GM19240 (cell line): ENCODE data around the gene ATP9A.

Experiments used
- DNase-seq: peaks from one replicate; pipeline ENCODE4 v3.0.0; 2011; ENCODE audit warnings: low spot score; ENCODE audit not compliant: insufficient read length

The ATP9A gene

DNA sequence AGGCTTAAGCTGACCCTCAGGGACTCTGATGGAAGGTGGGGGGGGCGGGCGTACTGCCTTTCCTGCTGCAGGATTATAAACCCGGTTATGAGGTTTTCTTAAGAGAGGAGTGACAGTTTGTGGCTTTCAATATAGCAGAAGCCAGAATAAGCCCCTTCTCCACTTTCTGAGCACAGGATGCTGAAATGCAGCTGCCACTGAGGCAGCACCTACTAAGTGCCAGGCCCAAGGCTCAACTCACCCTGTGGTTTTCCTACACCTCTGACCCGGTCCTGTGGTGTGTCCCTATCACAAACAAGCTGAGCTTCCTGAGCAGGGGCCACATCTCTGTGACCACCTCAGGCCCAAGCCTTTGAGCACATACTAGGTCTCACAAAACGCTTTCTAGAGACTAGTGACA lies 166.1 kb downstream of the ATP9A start:
- no peak for DNase-seq

DNA sequence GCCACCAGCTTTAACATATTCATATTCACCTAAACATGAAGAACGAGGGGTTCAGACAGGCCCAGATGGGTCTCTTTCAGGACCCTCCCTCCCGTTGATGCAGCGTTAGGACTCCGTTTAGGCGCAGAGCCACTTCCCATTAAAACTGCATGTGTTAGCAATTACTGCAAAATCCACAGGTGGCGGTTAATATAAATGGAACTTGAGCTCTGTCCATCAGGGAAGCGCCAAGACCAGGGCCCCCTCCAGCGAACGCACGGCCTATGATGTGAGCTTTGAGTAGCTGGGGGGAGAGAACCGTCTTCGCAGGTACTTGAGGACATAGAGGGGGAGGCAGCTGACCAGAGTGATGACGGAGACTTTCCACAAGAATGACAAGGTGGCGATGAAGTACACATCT lies 167.2 kb downstream of the ATP9A start:
- DNase-seq = no peak

DNA sequence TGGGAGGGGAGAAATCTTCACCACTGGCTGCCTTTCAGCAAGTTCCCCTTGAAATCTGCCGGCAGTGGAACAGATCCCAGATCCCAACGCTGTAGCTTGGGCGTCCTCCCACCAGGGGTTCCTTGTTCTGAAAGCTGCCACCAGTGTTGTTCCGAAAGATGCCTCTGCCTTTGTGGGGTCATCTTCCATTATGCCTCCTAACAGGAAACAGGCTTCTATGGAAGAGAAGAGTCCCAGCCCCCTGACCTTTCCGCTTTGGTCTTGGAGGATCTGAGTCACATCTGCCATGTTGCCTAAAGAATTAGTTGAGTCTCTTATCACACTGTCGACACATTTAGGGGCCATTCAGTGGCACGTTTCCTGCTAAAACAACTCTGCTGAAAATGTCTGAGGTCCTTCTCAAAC lies 168.2 kb downstream of the ATP9A start:
- DNase-seq = no peak

DNA sequence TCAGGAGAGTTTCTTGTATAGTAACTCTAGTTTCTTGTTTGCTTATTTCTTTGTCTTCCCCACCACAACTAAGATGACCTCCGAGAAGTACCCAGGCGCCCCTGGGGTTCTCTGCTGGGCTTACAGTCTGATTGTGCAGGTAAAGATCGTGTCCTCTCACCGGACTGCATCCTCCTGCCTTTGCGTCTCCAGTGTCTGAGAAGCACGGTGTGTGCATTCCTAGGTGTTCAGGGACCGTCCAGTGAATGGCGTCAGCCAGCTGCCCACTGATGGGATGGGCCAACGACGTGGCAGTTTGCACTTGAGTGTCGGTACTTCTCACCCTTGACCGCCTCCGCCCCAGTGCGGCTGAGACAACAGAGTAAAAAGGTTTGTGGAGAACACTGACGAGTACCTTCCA lies 169.6 kb downstream of the ATP9A start:
- no peak for DNase-seq

DNA sequence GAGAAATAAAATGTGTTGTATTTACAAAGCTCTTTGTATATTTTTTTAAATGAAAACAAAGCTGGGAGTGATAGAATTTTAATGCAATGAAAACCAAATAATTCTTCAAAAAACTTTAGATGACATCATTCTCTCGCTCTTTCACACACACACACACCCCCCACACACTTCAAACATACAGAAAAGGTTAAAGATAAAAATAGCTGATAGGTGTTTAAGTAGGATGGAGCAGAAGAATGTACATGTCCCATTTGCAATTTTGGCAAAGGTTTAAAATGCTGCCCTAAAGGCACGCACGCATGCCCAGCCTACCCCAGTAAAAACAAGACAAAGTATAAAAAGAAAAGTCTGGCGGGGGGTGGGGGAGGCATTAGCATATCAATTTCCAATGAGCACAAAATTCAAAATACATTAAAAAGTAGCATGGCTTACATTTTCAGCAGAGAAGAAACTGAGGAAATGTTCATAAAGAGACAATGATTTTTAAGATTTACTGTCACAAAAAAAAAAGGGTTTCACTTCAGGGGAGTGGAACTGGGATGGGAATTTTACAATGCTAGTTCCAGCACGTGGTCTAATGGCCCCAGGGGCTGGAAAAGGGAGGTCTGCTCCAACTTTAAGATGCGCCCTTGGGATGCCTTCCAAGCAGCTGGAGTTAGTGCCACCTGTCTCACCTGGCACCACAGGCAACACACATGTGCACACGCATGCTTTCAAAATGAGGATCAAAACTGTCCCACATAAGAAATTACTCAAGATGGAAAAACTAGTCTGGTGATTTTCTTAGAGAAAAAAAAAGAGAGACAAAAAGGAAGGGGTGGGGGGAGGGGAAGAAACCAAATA lies 170.6 kb downstream of the ATP9A start:
- no peak for DNase-seq

DNA sequence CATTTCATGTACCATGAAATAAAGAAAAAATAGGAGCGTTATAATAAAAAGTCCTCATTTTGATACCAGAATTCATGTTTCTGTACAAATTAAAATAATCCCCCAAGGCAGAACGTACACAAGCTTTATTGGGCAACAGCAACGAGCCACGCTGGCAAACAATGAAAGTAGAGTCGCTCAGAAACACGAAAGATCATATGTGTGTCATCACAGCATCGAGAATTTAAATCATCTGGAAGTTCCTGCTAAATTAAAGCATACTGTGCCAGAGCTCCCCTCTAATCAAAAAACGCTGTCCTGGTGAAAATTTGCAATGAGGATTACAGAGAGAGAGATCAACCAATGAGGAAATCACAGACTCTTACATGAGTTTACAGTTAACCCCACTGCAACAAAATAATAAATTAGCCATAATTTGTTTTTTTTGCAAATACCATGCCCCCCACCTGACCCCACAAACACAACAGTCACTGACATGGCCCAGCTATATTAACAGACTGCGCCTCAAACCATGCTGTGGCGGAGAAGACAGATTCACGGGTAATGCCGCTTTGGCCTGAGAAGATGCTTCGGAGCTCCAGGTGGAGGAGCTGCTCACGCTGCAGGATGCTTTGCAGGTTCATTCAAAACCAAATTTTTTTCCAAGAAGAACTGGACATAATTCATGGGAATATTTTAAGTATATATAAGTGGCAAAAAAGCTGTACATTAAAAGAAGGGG lies 171.4 kb downstream of the ATP9A start:
- no peak for DNase-seq

DNA sequence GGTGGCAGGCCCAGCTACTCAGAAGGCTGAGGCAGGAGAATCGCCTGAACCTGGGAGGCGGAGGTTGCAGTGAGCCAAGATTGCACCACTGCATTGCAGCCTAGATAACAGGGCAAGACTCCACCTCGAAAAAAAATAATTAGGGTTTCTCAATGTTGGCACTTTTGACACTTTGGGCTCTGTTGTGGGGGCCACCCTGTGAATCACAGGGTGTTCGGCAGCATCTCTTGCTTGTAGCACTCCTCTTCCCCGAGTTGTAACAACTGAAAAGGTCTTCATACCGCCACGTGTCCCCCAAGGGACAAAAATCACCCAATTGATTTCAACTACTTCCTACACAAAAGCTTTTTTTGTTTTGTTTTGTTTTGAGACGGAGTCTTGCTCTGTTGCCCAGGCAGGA lies 172.4 kb downstream of the ATP9A start:
- no peak for DNase-seq

DNA sequence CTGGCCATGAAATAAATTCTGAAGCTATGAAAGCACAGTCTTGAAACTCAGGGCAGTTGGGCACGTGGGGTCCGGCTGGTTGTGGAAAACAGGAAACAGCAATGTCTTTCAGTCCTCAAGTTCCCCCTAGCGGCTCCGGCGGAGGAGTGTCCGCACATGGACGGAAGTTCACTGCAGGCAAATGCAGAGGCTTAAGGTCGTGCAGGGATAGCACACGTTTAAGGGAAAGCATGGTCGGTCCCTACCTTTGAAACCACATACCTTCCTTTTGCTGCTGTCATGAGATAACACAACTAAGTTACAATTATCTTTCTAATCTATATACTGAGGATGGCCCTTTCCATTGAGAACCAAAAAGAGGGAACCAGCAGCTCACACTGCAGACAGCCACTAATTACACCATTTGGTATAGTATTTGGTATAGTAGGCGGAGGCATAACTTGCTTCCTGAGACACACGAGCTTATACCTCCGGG lies 173.1 kb downstream of the ATP9A start:
- peak; percentile 91 for DNase-seq

DNA sequence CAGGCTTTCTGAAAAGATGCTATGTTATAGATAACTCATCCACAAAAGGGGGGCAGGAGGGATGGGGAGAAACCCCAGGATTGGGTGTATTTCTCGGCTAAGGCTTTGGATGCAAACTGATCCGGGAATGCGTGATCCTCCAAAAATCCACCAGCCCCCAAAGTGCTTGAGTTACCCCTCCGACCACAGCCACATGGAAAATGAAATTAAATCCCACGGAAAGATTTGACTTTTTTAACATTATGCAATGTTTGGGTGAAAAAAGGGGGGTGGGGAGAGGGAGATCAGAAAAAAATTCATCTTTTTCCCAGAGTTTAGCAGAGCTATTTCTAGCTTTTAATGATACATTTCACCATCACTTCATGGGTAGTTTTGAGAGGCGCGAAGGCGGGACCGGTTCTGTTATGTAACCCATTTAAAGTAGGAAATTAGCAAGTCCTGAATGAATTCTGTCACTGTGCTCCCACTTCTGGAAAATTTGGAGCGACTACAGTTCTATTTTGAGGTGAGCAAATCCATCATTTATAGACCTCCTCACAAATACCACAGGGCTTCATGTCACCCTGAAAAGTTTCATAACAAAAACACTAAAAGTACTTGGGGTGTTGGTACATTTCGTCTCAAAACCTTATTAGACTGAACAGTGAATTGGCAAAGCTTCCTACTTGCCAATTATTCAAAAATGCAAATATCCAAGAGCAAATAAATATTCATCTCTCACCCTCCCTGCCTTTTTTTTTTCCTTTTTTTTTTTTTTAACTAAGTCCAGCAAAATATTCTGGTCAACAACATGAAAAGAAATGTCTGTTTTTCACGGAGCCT lies 173.7 kb downstream of the ATP9A start:
- no peak for DNase-seq

DNA sequence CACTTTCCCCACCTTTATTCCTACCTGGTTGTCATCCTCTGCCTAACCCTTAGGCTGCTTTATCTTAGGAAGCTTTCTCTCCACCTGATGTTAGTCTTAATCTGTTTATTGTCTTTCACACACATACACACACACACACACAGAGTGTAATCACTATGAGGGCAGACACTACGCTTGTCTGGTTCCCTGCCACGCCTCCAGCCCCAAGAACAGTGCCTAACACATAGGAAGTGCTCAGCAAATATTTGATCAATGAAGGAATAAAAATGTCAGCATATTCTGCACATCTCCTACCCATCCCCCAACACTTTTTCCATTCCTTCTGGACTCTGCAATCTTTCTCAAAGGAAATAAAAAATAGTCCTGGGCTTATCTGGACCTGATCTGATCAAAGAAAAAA lies 174.6 kb downstream of the ATP9A start:
- no peak for DNase-seq

DNA sequence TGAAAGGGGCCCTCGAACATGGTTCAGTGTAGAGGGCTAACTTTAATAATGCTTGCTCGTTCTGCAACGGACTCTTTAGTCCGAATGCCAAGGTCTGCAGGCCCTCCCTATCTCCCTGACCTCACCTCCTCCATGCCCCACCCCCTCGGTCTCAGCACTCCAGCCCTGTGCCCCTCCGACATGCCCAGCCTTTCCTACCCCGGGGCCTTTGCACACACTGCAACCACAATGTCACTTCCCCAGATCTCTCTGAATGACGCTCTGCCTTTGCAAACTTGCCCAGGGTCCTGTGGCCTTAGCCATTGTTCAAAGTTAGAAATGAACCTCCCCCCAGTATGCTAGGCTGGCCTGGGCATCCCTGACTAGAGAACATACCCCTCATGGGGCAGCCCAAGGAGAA lies 175.6 kb downstream of the ATP9A start:
- no peak for DNase-seq

DNA sequence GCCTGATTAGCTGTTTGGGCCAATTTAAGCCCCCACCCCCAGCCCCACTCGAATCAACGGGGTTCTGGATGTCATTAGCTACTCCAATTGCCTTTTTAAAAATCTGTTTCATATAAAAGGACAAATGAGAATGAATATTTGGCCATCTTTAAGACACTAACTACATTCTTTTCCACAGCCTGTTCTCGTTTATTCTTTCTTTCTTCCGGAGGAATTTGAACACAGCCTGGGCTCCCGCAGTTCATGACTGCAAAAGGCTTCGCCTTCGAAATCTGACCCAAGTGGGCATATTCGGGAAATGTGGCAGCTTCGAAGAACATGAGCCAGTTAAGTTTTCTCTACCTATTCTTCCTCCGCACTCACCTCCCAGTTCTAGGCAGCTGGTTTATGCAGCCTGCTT lies 176.3 kb downstream of the ATP9A start:
- DNase-seq = no peak

DNA sequence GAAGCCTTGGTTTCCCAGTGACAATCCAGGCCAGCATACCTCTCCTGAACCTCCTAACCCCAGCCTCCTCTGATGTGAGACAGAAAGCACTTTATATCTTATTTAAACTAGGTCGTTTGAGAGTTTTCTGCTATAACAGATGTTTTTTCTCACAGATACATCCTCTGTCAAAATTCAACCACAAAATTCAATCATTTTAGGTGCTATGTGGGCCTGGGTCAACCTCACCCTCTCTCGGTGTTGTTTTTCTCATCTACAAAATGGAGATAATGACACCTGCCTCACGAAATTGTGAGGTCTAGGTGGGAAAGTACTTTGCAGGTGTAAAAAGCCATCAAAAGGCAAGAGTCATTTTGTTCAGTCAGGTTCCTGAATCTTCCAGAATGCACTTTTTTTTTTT lies 179.4 kb downstream of the ATP9A start:
- DNase-seq = no peak

DNA sequence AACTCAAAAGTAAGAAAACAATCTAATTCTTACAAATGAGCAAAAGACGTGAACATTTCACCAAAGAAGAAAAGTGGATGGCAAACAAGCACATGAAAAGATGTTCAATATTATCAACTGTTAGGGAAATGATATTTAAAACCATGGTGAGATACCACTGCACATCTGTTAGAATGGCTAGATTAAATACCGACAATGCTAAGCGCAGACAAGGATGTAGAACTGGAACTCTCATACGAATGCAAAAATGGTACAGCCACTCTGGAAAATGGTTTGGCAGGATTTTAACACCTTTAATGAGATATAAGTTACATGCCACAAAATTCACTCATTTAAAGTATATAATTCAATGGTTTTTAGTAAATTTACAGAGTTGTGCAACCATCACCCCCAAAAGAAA lies 181.0 kb downstream of the ATP9A start:
- DNase-seq = no peak

DNA sequence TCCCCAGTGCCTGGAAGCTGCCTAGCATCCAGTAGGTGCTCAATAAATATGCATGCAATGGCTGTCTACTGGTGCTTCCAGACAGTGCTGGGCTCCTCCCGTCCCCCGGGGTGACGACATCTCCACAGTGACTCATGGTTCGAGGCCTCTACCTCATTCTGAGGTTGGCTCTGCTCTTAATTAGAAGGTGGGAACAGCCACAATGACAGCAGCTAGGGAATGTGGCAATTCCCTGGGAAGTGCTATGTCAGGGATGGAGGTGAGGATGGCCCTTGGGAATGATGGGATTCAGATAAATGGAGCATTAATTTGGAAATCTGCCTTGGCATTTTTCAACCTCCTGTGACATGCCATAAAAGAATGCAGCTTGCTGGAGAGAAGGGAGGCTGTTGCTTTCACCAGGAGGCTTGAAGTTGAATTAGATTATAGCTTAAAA lies 182.2 kb downstream of the ATP9A start:
- DNase-seq = no peak

DNA sequence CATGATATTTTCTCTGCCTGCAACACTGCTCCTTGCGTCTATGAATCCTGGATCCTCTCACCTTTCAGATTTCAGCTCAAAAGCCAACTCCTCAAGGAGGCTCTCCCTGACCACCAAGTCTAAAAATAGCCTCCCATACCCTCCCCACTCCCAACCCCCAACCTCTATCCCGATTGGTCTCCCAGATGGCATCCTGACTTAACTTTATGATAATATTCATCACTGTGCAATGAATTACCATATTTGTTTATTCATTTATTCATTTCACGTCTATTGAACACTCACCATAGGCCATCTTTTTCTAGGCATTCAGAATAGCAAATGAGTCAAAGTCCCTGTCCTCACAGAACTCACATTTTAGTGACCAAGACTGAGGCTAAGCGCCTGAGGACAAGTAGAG lies 183.0 kb downstream of the ATP9A start:
- DNase-seq = no peak

DNA sequence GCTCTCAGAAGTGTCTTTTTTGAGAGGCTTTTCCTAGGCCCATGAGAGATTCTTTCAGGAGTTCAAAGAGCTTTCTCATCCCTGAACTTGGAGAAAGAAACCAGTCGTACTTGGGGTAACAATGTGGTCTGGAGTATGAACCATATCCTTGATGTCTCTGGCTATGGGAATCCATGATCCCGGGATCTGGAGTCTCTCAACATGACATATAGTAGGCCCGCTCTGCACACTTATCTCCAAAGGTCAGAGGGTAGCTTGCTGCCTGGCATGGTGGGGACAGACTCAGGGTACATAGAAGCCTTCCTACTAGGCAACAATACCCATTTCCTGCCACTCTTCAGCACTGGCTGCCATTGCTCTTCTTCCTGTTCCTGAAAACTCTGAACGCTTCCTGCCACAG lies 183.5 kb downstream of the ATP9A start:
- DNase-seq = no peak

DNA sequence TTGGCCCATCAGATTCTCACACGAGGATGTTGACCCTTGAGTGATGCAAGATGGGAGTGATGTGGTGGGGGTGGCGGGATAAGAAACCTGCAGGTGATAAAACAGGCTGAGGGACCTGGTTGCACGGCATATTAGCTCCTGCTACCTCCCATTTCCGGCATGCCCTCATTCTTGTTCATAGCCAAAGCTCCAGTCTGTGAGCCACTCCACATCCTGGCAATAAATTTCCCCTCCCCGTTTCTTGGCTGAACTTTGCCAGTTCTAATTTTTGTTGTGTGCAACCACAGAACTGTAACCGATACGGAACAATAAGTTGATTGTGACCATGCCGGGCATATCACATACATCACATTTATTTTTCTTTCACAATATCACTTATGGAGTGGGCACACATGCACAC lies 184.1 kb downstream of the ATP9A start:
- no peak for DNase-seq

DNA sequence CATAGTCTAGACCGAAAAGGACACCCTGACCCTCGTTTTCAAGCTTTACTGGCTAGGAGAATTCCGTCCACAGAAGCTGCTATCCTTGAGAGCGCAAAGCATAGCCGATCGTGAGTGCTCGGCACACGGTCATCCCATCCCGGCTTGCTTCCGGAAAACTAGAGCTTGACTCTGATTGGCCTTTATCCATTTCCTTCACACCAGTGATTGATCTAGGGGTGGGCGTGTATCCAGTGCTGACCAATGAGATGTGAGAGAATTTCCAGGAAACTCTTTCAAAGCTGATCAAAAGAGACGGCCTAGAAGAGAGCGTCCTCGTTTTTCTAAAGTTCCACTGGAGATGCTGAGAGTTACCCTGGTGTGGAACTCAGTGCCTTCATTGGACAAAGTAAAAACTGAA lies 184.7 kb downstream of the ATP9A start:
- DNase-seq = no peak

DNA sequence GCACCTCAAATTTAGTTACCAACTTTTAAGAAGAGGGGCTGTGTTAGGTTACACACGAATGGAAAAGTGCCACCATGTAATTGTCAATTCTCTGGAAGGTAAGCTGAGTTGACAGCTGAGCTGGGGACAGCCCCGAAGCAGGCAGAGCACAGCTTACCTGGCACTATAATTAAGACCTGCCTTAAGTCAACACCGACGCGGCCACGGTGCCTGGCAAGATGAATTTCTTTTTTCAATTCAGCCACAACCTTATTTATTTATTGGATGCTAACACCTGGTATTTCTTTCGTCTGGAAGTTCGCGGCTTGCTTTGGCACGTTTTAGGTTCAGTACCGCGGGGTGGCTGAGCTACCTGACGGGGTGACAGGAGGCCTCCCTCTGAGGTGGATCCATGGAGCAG lies 185.1 kb downstream of the ATP9A start:
- DNase-seq = no peak

DNA sequence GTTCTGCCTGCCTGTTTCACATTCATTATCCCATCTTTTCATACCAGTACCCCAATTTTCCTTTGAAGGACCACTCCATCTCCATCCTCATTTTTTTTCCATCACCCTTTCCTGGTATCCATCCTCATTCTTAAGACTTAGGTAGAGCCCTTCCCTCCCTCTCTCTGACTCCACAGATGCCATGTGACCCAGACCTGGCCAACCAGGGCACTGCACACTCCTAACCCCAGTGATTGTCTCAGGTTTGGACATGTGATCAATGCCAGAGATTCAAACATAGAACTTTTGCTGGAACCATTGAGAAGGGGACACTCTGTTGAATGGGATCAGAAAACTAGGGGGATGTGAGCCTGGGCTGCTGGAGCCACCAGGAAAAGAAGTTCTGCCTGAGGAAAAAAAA lies 186.6 kb downstream of the ATP9A start:
- DNase-seq = no peak

DNA sequence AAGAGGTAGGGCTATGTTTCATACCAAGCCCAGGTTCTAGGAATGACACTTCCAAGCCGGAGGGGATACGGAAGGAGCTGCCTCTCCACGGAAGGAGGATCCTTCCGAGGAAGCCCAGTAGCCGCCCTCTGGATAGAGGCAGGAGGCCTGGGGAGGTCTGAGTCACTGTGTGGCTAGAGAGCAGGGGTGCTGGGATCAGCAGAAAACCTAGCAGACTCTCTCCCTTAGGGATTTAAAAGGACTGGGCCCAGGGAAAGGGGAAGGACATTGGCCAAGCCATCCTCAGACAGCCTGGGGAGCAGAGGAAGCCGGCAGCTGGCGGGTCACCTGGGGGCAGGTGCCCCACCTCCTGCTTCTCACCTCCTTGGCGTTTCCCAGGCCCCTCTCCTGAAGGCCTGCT lies 189.1 kb downstream of the ATP9A start:
- no peak for DNase-seq
